HG02678 (cell line): ENCODE measurements around the gene DBF4B.
"Not testable (repeated sequence)": the region's sequence is repeated elsewhere in the genome, so short reads cannot be mapped to it uniquely, and the experiment has no call there.

Experiments
- ATAC-seq: cut with Tn5 transposase; IDR thresholded peaks from one replicate; pipeline ENCODE4 v1.9.1; 2021; ENCODE audit warnings: mild to moderate bottlenecking, moderate library complexity; ENCODE audit not compliant: unreplicated experiment

DBF4B gene

GRCh38 chr17:44733753-44734152, 25.3 kb downstream of the DBF4B start:
- ATAC-seq = no peak

GRCh38 chr17:44734272-44734671, 25.8 kb downstream of the DBF4B start:
- no peak for ATAC-seq

GRCh38 chr17:44736551-44737240, 28.2 kb downstream of the DBF4B start:
- ATAC-seq = no peak

- no peak for ATAC-seq
Observed at GRCh38 chr17:44738214-44738906, 29.9 kb downstream of the DBF4B start.

GRCh38 chr17:44741316-44741715, 32.9 kb downstream of the DBF4B start:
- ATAC-seq = no peak

GRCh38 chr17:44745301-44745700, 36.8 kb downstream of the DBF4B start:
- ATAC-seq = no peak

- not testable (repeated sequence) for ATAC-seq
Observed at GRCh38 chr17:44745738-44746137, 37.3 kb downstream of the DBF4B start.

- ATAC-seq = no peak
Observed at GRCh38 chr17:44747566-44747965, 39.1 kb downstream of the DBF4B start.

- no peak for ATAC-seq
Observed at GRCh38 chr17:44749076-44749979, 40.9 kb downstream of the DBF4B start.

GRCh38 chr17:44749980-44750318, 41.5 kb downstream of the DBF4B start:
- no peak for ATAC-seq

- ATAC-seq = no peak
Observed at GRCh38 chr17:44751331-44751730, 42.9 kb downstream of the DBF4B start.

GRCh38 chr17:44751806-44752205, 43.3 kb downstream of the DBF4B start:
- no peak for ATAC-seq

GRCh38 chr17:44752953-44753861, 44.7 kb downstream of the DBF4B start:
- ATAC-seq = no peak

- no peak for ATAC-seq
Observed at GRCh38 chr17:44754276-44754675, 45.8 kb downstream of the DBF4B start.

- ATAC-seq = not testable (repeated sequence)
Observed at GRCh38 chr17:44755180-44755579, 46.7 kb downstream of the DBF4B start.

GRCh38 chr17:44757045-44757917, 48.8 kb downstream of the DBF4B start:
- no peak for ATAC-seq

GRCh38 chr17:44757918-44758413, 49.5 kb downstream of the DBF4B start:
- no peak for ATAC-seq

- no peak for ATAC-seq
Observed at GRCh38 chr17:44758414-44759085, 50.1 kb downstream of the DBF4B start, which contains the start of gene ADAM11. Gene ADAM11, plus strand, starts transcription at chr17:44758988. Its CDS starts 212 bp downstream, at chr17:44759200.
